NCI-H2029 treated with DMSO at 0.1 percent for 48 hours (cell line): ENCODE measurements around the gene HUS1B.
"Not testable (repeated sequence)": the region's sequence is repeated elsewhere in the genome, so short reads cannot be mapped to it uniquely, and the experiment has no call there.

Experiments
- DNase-seq: peaks from one replicate; lab custom pipeline; 2025; lab: John Stamatoyannopoulos, UW

Gene HUS1B

DNA sequence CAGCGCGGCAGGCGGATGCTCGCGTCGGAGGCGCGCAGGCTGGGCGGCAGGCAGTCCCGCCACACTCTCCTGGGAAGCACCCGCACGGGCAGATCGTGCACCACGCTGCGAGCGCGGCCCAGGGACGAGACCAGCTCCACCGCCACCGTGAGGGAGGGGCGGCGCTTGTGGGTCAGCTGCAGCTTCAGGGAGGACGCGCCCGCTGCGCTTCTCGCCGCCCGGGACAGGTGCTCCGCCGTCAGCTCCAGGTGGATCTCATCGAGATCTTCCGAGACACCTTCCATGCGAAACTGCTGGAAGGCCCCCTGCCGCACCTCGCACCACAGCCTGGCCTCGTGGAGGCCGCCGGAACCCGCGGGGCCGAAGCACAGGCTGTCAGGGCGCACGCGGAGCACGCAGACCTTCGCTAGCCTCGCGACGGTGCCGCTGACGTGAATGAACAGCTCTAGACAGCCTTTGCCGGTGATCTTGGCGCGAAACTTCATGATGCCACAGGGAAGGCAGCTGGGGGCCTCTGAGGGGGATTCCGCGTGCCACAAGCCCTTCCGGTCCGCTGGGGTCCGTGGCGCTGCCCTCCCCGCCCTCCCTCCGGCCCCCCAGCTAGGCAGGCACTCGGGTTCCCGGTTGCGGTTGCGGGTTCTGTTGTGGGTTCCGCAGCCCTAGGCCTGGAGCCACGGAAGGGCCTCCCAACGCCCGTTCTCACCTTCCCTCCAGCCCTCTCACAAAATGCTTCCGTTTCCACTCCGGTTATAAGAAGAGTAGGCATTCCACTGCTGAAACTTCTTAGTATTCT is at the start of gene HUS1B:
TSS of gene HUS1B (minus strand) at position 641 of the 793 bp plus-strand sequence. CDS start at position 485, 156 bp downstream.
- no peak for DNase-seq

DNA sequence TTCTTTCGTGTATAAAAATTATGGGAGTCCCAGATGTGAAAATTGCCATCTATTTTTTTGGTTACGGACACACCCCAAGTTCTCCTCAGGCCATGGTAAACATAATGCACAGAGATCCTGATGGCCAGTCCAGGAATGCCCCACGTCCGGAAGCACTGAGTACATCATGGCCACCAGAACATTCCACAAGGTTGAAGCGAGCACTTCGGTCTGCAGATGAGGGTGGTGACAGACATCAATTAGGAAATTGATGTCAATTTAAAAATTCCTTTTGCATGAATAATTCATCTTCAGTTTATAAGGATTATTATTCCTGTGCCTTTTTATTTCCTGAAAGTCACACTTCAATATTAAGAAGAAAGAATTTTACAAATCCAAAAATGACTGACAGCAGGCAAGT is 49.2 kb upstream of the HUS1B start:
- no peak for DNase-seq

DNA sequence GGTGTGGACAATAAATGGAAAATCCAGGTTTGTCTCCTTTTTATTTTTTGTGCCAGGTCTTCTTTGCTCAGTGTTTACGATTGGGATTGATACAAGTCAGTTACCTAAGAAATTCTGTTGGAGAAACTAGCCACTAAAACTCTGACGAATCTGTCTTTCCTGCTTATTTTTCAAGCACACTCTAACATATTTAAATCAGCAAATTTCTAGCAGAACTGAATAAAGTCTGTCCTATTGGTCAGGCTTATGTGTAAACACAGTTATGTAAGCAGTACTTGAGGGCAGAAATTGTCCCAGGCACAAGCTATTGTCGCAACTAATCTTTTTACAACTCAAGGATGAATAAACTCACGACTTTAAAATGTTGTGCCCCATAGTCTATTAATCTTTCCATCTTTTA is 48.1 kb upstream of the HUS1B start:
- DNase-seq = peak; percentile 87

GRCh38 chr6:704046-704445 is 47.1 kb upstream of the HUS1B start:
- DNase-seq = no peak

- no peak for DNase-seq
Measured at GRCh38 chr6:703552-703951, 46.7 kb upstream of the HUS1B start.

DNA sequence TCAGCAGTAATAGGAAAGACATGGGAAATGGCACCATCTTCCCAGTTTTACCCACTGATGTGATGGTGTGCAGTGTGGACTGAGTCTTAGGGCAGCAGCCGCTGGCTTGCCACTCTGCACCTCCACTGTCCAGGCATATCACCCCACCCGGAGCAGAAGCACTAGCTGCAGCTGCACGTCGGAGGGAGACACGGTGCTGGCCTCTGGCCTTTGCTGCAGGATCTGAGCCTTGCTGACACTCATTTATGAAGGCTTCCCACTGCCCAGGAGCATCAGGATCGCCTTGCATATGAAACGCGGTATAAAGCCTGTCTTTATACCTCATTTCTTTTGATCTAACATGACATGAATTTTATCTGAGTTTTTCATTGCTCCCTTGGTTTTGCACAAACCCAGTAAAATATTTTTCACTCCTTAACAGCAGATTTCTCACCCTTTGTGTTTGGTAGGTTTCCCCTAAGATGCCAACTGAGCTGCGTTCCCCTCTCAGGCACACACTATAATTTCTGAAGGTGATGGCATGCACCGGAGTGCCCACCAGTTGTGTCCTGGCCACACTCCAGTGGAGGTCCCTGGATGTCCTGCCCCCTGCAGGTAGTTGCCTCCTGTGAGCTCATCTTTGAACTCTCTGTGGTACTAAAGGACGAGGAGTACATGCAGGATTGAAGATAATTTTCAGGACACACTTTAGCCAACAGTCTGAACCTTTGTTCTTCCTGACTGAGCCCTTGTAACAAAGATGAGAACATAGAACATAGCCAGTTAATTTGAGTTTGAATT is 45.0 kb upstream of the HUS1B start:
- no peak for DNase-seq

GRCh38 chr6:701215-701614 is 44.3 kb upstream of the HUS1B start:
- DNase-seq = no peak

DNA sequence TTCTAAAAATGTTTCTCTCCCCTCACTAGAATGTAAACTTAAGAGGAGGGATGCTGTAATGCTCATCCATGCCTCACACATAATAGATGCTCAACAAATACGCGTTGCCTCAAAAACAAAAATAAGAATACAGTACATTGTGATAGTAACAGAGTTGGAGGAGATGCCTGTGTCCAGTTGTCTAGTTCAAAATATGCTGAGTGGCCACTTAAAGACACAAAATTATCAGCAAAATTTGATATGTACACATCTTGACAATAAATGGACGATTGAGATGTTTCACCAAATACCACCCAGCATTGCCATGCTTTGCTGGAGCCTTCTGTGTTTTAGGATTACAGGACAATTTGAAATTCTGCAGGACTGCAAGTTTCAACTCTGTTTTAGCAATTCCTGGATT is 43.6 kb upstream of the HUS1B start:
- no peak for DNase-seq

DNA sequence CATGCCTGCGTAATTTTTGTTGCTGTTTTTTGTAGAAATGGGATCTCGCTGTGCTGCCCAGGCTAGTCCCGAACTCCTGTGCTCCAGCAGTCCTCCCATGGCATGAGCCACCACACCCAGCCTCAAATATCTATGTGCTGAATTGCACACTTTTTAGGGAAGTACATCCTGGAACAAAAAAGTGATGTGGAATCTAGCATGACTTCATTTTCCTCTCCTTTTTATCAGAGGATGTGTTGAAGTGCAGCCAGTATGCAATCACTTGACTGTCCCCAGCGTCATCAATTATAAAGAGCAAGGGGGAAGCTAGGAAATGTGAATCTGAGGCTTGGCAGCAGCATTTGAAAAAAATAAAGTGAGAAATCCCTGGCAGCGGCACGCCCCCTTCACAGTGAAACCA is 42.4 kb upstream of the HUS1B start:
- peak; percentile 71 for DNase-seq

- not testable (repeated sequence) for DNase-seq
Measured at GRCh38 chr6:694431-695126, 37.7 kb upstream of the HUS1B start.

GRCh38 chr6:693723-694009 is 36.8 kb upstream of the HUS1B start:
- no peak for DNase-seq

GRCh38 chr6:692858-693722 is 36.2 kb upstream of the HUS1B start, which contains the start of gene EXOC2:
Gene EXOC2, minus strand, starts transcription at chr6:693139. Its CDS starts 55,321 bp downstream, at chr6:637818.
- peak; percentile 88 for DNase-seq

GRCh38 chr6:692356-692851 is 35.5 kb upstream of the HUS1B start:
- DNase-seq = peak; percentile 41

DNA sequence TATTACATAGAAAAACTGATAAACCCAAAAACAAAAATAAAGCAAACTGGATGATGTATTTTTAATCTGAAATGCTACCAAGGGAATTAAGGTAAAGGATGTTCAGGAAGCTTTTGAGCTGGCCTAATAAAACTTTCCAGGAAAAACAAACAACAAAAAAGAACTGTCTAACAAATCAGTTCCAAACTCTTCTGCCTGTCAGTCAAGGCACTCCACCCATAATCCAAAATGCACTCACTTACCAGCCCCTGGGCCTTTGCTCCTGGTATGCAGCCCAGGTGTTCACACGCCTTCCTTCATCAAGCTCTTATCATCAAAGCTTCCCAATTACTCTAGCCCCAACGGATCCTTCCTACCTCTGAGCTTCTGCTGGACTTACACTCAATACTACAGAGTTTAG is 32.3 kb upstream of the HUS1B start:
- no peak for DNase-seq

DNA sequence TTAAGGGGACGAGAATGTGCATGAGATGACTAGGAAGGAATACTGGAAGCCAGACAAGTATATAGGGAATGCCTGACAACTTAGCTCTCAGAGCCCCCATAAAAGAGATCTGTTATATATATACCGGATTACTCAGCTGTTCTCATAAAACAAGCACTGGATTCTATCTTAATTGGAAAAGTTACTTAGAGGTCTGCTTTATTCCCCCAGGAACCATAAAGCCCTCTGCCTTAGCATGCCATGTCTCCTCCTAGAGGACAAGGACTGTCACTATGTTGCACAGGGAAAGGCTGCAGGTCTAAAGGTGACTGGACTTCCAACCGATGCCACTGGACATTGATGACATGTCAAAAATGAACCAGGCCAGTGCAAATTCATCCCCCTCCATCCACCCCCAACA is 29.6 kb upstream of the HUS1B start:
- no peak for DNase-seq

DNA sequence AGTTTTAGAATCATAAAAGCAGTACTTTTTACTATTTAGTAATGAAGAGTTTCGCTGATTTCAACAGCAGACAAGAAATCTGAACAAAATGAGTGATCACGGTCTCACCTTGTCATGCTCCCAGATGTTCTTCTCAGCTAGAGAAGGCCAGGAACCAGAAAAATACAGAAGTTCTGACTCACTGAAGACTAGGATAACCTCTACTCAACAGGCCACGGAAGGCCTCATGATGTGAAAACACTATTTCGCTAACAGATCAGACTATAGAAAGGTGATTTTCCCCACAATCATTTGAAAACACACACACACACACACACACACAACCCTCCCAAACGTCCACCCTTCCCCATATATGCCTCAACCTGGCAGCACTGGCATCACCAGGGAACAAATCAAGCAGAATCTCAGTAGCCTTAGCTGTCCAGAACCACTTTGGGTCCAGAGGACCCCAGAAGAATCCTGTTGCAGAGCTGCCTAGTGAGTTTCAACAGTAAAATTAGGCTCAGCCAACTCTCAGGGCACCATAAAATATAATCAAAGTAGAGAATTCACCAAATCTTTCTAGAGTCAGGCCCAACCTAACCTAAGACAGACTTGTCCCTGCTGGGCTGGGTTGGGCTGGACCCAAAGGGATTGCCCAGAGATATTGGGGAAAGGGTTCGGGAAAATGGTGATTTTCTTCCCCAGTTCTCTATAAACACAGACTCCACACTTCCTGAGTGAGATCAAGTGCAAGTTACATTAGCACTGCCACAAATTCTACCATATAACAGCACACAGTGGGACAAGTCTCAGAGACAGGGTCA is 28.1 kb upstream of the HUS1B start:
- DNase-seq = no peak

- no peak for DNase-seq
Measured at GRCh38 chr6:683742-684440, 27.0 kb upstream of the HUS1B start.

DNA sequence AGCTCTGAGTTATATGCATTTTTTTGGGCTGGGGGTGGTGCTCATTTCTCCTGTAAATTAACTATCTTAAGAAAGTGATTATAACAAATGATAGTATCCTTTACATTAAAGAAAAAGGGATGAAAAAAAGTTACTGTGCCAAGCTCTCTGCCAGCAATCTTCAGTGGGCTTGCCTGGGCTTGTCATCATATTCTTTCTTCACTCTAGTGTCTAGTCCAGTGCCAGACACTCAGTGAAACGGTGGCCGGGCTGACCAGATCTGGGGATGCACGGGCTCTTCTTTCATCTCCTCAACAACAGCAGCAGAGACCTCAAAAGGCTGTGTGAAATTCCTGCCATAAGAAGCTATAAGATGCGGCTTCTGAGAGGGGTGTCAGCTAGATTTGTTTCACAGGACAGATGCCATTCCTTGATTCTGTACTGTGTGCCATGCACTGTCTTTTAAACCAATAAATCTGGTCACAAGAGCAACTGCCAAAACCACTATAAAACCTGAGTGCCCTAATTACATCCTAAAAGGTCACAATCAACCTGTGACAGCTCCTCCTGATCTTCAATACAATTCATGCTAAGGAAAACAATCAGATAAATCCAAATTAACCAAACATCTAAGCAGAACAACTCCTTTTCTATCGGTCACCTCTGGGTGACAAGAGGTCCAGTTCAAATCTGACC is 23.9 kb upstream of the HUS1B start:
- no peak for DNase-seq

DNA sequence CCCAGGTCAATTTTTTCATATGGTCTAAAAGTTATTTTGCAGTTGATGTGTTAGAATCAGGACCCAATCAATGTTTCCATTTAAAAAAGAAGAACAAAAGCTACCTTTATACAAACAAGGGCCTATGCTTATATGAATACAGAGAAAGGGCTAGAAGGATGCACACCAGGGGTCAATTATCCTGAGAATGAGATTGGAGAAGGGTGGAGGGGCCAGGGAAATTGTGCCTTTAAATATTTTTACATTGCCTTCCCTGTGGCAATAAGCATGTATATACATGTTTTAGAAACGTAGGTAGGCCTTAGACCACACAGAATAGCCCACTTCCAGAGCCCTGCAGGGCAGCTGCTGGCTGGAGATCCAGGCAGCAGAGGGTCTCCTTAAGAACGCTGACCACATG is 23.4 kb upstream of the HUS1B start:
- DNase-seq = no peak

- DNase-seq = no peak
Measured at GRCh38 chr6:679282-679681, 22.4 kb upstream of the HUS1B start.
